OCI-LY1 (cell line): ENCODE results near the gene ANGPTL7.

Experiments
- H2AFZ ChIP-seq: fragments of 200-600 bp; sonication (generic), shearing (Covaris generic); 2 replicates; pipeline ENCODE4 v1.6.0; 2014; ENCODE audit warnings: antibody characterized with exemption, mild to moderate bottlenecking, low read length
- H3F3A ChIP-seq: fragments of 200-600 bp; sonication (generic), shearing (Covaris generic); 2 replicates; pipeline ENCODE4 v1.6.0; 2014; ENCODE audit warnings: mild to moderate bottlenecking, antibody characterized with exemption, low read length, moderate library complexity; ENCODE audit not compliant: insufficient read depth
- H3K27ac ChIP-seq: fragments of 200-600 bp; sonication (generic); 2 replicates; pipeline ENCODE4 v1.5.1; 2014; ENCODE audit warnings: low read length, mixed run types, mild to moderate bottlenecking, low read depth; ENCODE audit not compliant: poor library complexity, severe bottlenecking
- H3K27me3 ChIP-seq: fragments of 200-600 bp; sonication (generic); 2 replicates; pipeline ENCODE4 v1.6.0; 2014; ENCODE audit warnings: antibody characterized with exemption, mild to moderate bottlenecking, low read length, moderate library complexity; ENCODE audit not compliant: insufficient read depth
- H3K36me3 ChIP-seq: fragments of 200-600 bp; sonication (generic); 2 replicates; pipeline ENCODE4 v1.6.1; 2014; ENCODE audit warnings: mild to moderate bottlenecking, antibody characterized with exemption, low read length, moderate library complexity, mixed read lengths; ENCODE audit not compliant: insufficient read depth
- H3K4me1 ChIP-seq: fragments of 200-600 bp; sonication (generic); 2 replicates; pipeline ENCODE4 v1.5.1; 2014; ENCODE audit warnings: mild to moderate bottlenecking, low read length, moderate library complexity; ENCODE audit not compliant: insufficient read depth, severe bottlenecking
- H3K4me2 ChIP-seq: fragments of 200-600 bp; sonication (generic), shearing (Covaris generic); 2 replicates; pipeline ENCODE4 v1.6.1; 2014; ENCODE audit warnings: low read length
- H3K4me3 ChIP-seq: fragments of 200-600 bp; sonication (generic); 2 replicates; pipeline ENCODE4 v1.5.1; 2014; ENCODE audit warnings: low read length, low read depth, mild to moderate bottlenecking, mixed read lengths; ENCODE audit not compliant: poor library complexity, severe bottlenecking
- H3K79me2 ChIP-seq: fragments of 200-600 bp; shearing (Covaris generic); 2 replicates; pipeline ENCODE4 v1.6.1; 2016; ENCODE audit warnings: mixed run types, low read length, mixed read lengths; ENCODE audit not compliant: insufficient read depth
- H3K9ac ChIP-seq: fragments of 200-600 bp; sonication (generic), shearing (Covaris generic); 2 replicates; pipeline ENCODE4 v1.6.1; 2014; ENCODE audit warnings: mild to moderate bottlenecking, low read length, mixed read lengths
- H3K9me2 ChIP-seq: fragments of 200-600 bp; sonication (generic), shearing (Covaris generic); 2 replicates; pipeline ENCODE4 v1.6.1; 2014; ENCODE audit warnings: low read depth, mild to moderate bottlenecking, low read length, mixed read lengths
- H3K9me3 ChIP-seq: fragments of 200-600 bp; shearing (Covaris generic); 2 replicates; pipeline ENCODE4 v1.6.1; 2014; ENCODE audit warnings: low read length, mixed read lengths
- H4K20me1 ChIP-seq: fragments of 200-600 bp; sonication (generic), shearing (Covaris generic); 2 replicates; pipeline ENCODE4 v1.6.0; 2016; ENCODE audit warnings: mild to moderate bottlenecking, low read length; ENCODE audit not compliant: insufficient read depth
- EZH2 ChIP-seq: fragments of 200-600 bp; sonication (generic), shearing (Covaris generic); IDR thresholded peaks from 2 replicates; pipeline ENCODE4 v1.8.0; 2017; ENCODE audit warnings: borderline replicate concordance, mixed run types, mild to moderate bottlenecking, antibody characterized with exemption, low read length, moderate library complexity, mixed read lengths
- TF ChIP-seq, protein P1 (sequence below): fragments of 200-600 bp; sonication (generic), shearing (Covaris generic); IDR thresholded peaks from 2 replicates; pipeline ENCODE4 v1.5.1; 2017; ENCODE audit warnings: mild to moderate bottlenecking, antibody characterized with exemption, low read length, moderate library complexity, mixed read lengths

ANGPTL7 gene

DNA sequence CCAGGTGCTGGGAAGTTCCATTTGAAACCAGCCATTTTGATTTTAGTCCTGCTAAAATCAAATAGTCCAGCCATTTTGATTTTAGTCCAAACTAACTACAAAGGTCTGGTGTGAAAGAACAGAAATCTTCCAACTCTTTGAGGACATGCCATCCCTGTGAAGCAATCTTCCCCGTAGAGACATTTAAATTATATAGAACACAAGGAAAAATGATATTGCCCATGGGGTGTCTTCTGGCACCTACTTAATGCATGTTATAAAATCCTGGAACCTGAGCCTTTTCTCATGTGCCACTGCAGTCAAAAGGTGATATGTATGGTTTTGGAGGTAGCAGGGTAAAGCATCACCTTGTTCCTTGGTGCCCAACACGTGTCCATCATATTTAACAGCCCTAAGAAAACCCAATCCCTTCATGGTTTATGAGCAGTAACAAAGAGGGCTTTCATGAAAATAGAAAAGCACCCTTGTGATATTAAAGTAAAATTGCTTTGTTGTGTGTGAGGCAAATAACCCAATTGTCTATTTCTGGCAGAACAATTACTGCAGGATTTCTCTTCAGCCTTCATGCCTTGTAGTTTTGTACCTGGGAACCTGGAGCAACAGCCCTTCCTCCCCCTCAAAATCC, 26.3 kb downstream of the ANGPTL7 start:
- Histone ChIP-seq H3K27ac (no peak overlapping the region), H3K27me3 (no peaks in the 10 kb centered on the region), H3K4me3 (no peak overlapping the region), H3F3A (no peaks in the 10 kb centered on the region), H3K9ac (no peak overlapping the region), H2AFZ (no peak overlapping the region), H3K36me3 (peaks cover 87% of the 10 kb centered on the region), H4K20me1 (no peaks in the 10 kb centered on the region), H3K4me2 (no peak overlapping the region), H3K9me3 (no peaks in the 10 kb centered on the region), H3K79me2 (no peaks in the 10 kb centered on the region), H3K9me2 (no peaks in the 10 kb centered on the region), H3K4me1 (no peaks in the 10 kb centered on the region)
- TF ChIP-seq, protein P1, sequence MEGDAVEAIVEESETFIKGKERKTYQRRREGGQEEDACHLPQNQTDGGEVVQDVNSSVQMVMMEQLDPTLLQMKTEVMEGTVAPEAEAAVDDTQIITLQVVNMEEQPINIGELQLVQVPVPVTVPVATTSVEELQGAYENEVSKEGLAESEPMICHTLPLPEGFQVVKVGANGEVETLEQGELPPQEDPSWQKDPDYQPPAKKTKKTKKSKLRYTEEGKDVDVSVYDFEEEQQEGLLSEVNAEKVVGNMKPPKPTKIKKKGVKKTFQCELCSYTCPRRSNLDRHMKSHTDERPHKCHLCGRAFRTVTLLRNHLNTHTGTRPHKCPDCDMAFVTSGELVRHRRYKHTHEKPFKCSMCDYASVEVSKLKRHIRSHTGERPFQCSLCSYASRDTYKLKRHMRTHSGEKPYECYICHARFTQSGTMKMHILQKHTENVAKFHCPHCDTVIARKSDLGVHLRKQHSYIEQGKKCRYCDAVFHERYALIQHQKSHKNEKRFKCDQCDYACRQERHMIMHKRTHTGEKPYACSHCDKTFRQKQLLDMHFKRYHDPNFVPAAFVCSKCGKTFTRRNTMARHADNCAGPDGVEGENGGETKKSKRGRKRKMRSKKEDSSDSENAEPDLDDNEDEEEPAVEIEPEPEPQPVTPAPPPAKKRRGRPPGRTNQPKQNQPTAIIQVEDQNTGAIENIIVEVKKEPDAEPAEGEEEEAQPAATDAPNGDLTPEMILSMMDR: no peak
- TF ChIP-seq EZH2: no peak

DNA sequence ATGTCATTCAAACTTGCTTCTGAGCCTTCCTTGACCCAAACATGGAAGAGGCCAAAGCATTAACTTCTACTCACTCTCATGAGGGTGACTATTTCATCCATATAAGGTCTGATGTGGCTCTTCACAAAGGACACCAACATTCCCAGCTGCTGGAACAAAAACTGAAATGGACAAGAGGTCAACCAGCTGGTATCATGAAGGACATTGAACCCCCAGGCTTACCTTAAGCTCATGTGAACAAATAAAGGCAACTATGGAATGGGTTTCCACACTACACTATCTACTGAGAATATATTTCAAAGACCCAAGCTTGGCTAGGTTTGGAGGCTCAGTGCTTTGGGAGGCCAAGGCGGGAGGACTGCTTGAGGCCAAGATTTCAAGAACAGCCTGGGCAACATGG, 26.9 kb downstream of the ANGPTL7 start:
- H3K4me3 ChIP-seq: no peak overlapping the region
- H3K36me3 ChIP-seq: peaks cover 87% of the 10 kb centered on the region
- H3K4me2 ChIP-seq: no peak overlapping the region
- no peaks in the 10 kb centered on the region for H3K79me2 ChIP-seq
- TF ChIP-seq EZH2: no peak
- TF ChIP-seq, protein P1: no peak
- no peak overlapping the region for H2AFZ ChIP-seq
- H3K27ac ChIP-seq: no peak overlapping the region
- no peak overlapping the region for H3K9ac ChIP-seq
- H3K9me3 ChIP-seq: no peaks in the 10 kb centered on the region
- H3F3A ChIP-seq: no peaks in the 10 kb centered on the region
- H3K27me3 ChIP-seq: no peaks in the 10 kb centered on the region
- H3K4me1 ChIP-seq: no peaks in the 10 kb centered on the region
- H3K9me2 ChIP-seq: no peaks in the 10 kb centered on the region
- H4K20me1 ChIP-seq: no peaks in the 10 kb centered on the region

DNA sequence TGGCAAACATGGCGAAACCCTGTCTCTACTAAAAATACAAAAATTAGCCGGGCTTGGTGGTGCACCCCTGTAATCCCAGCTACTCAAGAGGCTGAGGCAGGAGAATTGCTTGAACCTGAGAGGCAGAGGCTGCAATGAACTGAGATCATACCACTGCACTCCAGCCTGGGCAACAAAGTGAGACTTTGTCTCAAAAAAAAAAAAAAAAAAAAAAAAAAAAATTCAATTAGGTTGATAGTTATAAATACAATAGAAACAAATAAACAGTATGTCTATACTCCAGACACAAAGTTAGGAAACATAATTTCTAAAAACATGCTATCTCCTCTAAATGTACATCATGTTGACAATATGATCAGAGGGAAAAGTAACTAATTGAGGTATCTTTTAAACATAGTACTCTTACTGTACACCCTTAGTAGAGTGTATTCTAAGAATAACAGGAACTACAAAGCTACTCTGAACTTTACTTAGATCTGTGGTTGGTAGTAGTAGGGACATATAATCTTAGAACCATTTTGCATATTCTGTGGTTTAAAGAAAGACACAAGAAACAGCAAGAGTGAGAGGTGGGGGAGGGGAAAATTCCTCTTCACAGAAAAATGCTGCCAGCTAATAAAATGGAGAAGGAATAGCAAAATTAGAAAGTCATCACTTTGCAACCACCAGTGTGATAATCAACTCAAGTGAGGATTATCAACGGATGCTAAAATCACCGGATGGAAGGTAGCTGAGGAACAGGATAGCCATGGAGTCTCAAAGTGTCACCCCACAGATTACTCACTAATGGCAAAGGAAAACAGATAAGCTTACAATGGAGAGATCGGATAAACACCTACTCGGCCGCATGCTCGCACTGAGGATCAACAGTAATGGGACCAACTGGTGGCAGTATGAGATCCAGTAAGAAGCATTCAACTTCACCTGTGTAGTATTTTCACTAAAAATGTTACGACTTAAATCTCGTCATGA, 38.2 kb downstream of the ANGPTL7 start:
- peaks cover 83% of the 10 kb centered on the region for H3K36me3 ChIP-seq
- H3F3A ChIP-seq: no peaks in the 10 kb centered on the region
- H3K27ac ChIP-seq: no peak overlapping the region
- no peak overlapping the region for H3K4me3 ChIP-seq
- no peak overlapping the region for H2AFZ ChIP-seq
- H3K9ac ChIP-seq: no peak overlapping the region
- no peaks in the 10 kb centered on the region for H3K9me2 ChIP-seq
- H3K4me1 ChIP-seq: peaks cover 7% of the 10 kb centered on the region
- no peaks in the 10 kb centered on the region for H3K9me3 ChIP-seq
- no peaks in the 10 kb centered on the region for H3K79me2 ChIP-seq
- no peaks in the 10 kb centered on the region for H4K20me1 ChIP-seq
- TF ChIP-seq, protein P1: no peak
- TF ChIP-seq EZH2: no peak
- H3K27me3 ChIP-seq: no peaks in the 10 kb centered on the region
- no peak overlapping the region for H3K4me2 ChIP-seq
